GM13977 (cell line): ENCODE results near the gene ZFP1.

Source experiments
- DNase-seq: peaks from one replicate; pipeline ENCODE4 v3.0.0; 2012; ENCODE audit warnings: low spot score
- CTCF ChIP-seq: IDR thresholded peaks from 2 replicates; pipeline ENCODE4 v1.5.1; 2012; ENCODE audit warnings: mild to moderate bottlenecking, control low read depth; ENCODE audit not compliant: insufficient read depth; ENCODE audit errors: extremely low read depth, missing control alignments
- in situ Hi-C: fragments of 300-500 bp; cut with MboI; formaldehyde crosslinking; loops from one replicate; pipeline ENCODE4 v1.12.0; 2022; ENCODE audit warnings: low sequenced_read_pairs, low pct_unique_long_range_greater_than_20kb, mixed read lengths, inconsistent platforms; ENCODE audit not compliant: unreplicated experiment

ZFP1 gene

GRCh38 chr16:75130150-75130771, 18.1 kb upstream of the ZFP1 start:
- DNase-seq, result no peak
- in situ Hi-C loops, result no loop called here
- TF ChIP-seq CTCF, result no peak

GRCh38 chr16:75131081-75131480, 17.2 kb upstream of the ZFP1 start:
- no peak for DNase-seq
- in situ Hi-C loops, result no loop called here
- no peak for TF ChIP-seq CTCF

GRCh38 chr16:75138233-75138632, 10.1 kb upstream of the ZFP1 start:
- TF ChIP-seq CTCF, result no peak
- no peak for DNase-seq
- in situ Hi-C loops, result no loop called here

GRCh38 chr16:75138636-75139035, 9.7 kb upstream of the ZFP1 start:
- in situ Hi-C loops, result no loop called here
- no peak for TF ChIP-seq CTCF
- no peak for DNase-seq

- no peak for DNase-seq
- in situ Hi-C loops, result no loop called here
- TF ChIP-seq CTCF, result no peak
These were observed 8.8 kb upstream of the ZFP1 start for GRCh38 chr16:75139498-75139897.

- DNase-seq, result no peak
- in situ Hi-C loops, result no loop called here
- no peak for TF ChIP-seq CTCF
These were observed 4.4 kb upstream of the ZFP1 start for GRCh38 chr16:75143941-75144340.

- DNase-seq, result no peak
- in situ Hi-C loops, result no loop called here
- TF ChIP-seq CTCF, result no peak
These were observed 385 bp upstream of the ZFP1 start for GRCh38 chr16:75147968-75148310.
